NCI-H2107 treated with DMSO at 0.1 percent for 48 hours (cell line): ENCODE results near the gene ISLR.

Experiments used
- DNase-seq: peaks from one replicate; lab custom pipeline; 2025; ENCODE audit not compliant: unreplicated experiment; lab: John Stamatoyannopoulos, UW

The ISLR gene

DNA sequence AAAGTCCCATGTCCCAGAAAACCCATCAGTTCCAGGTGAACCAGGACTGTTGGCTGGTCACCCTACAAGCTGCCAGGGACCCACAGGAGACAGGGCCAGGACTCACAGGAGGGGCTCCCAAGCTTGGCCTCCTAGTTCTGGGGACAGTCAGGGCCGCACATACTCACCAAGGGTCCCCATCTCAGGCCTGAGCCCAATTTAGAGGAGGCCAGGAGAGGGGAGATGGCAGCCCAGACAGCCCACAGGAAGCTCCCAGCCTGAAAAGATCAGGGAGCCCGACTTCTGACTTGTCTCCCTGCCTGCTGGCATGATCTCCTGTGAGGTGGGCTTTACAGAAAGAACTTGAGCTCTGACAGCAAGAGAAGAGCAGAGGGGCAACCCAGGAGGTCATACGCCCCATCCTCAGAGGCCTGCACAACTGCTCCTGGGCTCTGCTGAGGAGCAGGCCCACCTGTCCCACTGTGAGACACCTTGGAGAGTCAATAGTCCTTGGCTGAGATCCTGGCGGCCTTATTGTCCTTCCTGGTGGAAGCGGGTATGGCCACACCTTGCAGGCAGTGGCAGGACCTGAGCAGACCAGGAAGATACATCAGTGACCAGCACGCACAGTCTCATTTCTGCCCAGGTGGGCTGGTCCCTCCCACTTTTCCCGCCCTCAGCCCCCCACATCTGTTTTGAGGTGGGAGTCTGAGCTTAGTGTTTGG lies 2.5 kb upstream of the ISLR start:
- no peak for DNase-seq

DNA sequence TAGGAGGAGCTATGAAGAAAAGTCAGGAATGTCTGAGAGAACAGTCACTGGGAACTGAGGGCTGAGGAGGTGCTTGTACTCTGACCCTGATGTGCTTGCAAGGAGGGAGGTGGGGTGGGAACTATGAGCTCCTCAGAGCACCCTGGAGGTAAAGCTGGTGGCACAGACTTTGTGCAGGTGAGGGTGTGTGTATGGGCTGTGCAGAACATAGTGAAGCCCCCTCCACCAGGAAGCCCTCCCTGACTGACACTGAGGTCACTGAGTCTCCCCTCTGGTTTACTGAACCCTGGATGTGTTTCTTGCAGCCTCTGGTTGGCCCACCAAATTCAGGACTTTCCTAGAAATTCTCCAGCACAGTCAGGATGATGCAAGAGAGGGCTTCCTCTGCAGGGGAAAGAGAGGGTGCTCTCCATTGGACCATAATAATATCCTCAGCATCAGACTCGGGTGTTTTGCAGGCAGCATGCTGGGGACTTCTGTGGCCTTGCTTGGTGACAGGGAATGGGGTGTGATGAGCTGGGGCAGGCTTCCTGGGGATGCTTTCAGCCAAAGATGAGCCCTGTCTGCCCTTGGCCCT lies 1.5 kb upstream of the ISLR start:
- DNase-seq = no peak

DNA sequence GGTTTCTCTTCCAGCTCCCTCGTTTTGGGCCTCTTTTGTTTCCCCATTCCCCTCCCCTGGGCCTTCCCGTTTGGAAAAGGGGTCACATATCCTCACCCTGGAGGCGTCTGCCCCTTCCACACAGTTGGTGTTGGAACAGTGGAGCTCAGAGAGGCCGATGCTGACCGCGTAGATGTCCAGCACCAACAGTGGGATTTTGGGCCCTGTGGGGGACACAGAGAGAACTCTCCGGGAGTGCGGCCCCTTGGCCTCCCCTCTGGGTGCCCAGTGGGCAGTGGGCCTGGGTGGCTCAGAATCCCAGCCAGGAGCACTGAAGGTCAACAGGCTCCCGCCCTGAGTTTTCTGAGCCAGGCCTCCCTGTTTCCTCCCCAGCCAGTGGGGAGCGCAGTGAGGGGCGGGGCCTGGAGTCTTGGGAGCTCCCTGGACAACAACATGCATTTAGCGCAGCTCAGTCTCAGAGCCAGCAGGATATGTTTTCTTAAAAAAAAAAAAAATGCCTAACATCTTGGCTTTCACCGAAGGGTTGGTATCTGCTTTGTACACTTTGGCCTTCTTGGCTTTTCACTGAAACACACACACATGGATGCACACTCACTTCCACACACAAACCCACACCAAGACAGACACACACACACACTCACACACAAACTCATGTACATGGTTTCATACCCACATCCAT lies 670 bp upstream of the ISLR start:
- no peak for DNase-seq

DNA sequence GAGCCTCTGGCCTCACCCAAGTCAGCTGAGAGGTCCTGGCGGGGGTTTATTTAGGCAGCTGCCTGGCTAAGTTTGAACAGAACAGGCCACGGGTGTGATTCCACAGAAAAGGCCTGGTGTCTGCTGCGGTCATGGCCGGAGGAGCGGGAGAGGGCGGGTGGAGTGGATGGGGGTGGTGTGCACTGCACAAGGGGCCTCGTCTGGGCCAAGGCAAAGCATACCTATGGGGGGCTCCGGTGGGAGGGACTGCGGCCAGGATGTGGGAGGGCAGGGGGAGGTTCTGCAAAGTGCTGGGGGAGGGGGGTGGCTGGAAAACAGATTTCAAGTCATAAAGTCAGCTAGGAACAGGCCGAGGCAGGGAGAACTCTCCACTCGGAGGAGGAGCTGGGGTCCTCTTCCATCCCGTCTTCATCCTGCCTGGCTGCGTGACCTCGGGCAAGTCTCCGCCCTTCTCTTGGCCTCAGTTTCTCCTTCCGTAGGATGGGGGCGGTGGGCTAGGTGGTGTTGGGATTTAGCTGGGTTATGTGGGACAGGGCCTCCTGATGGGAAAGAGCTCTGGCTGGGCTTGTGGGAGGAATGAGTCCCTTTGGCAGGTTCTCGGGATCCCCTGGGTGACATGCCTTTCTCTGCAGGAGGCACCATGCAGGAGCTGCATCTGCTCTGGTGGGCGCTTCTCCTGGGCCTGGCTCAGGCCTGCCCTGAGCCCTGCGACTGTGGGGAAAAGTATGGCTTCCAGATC lies 878 bp downstream of the ISLR start:
- no peak for DNase-seq

DNA sequence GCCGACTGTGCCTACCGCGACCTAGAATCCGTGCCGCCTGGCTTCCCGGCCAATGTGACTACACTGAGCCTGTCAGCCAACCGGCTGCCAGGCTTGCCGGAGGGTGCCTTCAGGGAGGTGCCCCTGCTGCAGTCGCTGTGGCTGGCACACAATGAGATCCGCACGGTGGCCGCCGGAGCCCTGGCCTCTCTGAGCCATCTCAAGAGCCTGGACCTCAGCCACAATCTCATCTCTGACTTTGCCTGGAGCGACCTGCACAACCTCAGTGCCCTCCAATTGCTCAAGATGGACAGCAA lies 1.4 kb downstream of the ISLR start:
- no peak for DNase-seq

DNA sequence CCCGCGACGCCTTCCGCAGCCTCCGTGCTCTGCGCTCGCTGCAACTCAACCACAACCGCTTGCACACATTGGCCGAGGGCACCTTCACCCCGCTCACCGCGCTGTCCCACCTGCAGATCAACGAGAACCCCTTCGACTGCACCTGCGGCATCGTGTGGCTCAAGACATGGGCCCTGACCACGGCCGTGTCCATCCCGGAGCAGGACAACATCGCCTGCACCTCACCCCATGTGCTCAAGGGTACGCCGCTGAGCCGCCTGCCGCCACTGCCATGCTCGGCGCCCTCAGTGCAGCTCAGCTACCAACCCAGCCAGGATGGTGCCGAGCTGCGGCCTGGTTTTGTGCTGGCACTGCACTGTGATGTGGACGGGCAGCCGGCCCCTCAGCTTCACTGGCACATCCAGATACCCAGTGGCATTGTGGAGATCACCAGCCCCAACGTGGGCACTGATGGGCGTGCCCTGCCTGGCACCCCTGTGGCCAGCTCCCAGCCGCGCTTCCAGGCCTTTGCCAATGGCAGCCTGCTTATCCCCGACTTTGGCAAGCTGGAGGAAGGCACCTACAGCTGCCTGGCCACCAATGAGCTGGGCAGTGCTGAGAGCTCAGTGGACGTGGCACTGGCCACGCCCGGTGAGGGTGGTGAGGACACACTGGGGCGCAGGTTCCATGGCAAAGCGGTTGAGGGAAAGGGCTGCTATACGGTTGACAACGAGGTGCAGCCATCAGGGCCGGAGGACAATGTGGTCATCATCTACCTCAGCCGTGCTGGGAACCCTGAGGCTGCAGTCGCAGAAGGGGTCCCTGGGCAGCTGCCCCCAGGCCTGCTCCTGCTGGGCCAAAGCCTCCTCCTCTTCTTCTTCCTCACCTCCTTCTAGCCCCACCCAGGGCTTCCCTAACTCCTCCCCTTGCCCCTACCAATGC lies 2.0 kb downstream of the ISLR start:
- DNase-seq = no peak

DNA sequence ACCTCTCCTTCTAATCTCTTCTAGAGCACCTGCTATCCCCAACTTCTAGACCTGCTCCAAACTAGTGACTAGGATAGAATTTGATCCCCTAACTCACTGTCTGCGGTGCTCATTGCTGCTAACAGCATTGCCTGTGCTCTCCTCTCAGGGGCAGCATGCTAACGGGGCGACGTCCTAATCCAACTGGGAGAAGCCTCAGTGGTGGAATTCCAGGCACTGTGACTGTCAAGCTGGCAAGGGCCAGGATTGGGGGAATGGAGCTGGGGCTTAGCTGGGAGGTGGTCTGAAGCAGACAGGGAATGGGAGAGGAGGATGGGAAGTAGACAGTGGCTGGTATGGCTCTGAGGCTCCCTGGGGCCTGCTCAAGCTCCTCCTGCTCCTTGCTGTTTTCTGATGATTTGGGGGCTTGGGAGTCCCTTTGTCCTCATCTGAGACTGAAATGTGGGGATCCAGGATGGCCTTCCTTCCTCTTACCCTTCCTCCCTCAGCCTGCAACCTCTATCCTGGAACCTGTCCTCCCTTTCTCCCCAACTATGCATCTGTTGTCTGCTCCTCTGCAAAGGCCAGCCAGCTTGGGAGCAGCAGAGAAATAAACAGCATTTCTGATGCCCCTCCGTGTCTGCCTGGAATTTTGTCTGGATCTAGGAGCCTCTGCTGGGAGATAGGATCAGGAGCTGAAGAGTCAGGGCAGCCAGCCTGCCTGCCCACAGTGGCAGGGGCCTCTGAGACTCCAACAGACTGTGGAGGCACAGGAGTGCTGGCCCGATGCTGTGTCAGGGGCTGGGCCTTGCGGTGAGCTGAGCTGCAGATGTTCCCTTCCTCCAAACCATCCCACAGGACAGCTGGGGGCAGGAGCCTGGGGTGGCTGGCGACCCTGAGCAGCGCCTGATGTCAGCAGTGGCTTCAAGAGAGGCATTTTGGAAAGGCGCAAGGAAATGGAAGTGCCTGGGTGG lies 3.0 kb downstream of the ISLR start:
- DNase-seq = no peak

DNA sequence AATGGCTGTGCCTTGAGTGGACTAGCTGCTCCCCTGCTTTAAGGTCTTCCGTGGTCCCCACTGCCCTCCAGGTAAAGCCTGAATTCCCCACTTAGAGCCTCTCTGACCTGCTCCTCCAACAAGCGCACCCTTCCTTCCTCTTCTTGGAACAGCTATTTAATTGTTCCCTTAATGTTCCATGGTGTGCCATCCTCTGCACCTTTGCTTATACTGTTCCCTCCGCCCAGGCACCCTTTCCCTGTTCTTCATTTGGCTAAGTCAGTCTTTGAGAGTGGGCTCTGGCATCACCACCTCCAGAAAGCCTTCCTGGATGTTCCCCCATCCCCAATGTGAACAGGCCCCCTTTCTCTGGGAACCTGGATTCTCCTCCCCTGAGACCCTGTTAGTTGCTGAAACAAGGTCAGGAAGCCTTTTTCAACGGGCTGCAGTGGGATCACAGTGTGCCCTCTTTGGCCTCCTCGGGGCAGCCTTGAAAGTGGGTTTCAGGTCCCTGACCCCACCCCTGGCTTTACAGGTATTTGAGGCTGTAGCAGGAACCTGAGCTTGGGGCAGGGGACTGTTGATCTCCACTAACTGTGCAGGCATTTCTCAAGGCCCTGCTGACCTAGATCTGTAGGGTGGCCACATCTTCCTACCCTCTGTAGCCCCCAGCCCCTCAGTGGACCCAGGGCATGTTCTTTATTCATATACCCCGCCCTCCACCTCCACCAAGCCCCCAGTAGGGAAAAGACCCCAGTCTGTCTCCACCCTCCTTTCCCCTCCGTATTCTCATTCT lies 5.0 kb downstream of the ISLR start:
- DNase-seq = no peak

DNA sequence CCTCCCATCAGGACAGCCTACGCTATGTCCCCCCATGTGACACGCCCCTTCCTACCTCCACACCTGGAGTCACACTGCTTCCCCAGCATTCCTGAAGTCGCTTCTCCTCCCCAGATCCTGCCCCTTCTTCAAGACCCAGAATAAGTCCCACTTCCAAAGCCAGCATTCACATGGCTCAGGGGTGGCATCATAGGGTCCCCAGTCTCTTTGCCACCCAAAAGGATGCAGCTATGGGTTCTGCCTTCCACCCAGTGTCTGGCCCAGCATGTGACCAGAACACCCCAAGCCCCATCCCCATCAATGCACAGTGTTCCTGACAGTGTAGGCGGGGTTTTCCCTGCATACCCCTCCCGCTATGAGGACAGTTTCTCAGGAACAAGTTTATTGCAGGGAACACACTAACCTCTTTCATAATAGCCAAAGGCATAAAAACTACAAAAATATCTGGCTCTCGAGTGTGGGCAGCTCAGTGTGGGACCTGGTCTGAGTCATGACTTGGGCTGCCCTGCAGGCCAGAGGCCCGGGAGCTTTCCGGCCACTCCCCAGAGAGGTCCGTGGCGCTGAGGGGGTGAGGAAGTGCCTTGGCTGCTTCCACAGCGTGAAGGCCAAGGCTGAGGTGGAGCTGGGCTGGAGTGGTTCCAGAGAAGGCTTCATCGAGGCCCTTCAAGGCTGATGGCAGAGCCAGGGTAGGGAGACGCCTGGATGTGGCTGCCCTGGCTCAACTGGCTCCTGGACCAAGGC lies 5.8 kb downstream of the ISLR start:
- DNase-seq = no peak

DNA sequence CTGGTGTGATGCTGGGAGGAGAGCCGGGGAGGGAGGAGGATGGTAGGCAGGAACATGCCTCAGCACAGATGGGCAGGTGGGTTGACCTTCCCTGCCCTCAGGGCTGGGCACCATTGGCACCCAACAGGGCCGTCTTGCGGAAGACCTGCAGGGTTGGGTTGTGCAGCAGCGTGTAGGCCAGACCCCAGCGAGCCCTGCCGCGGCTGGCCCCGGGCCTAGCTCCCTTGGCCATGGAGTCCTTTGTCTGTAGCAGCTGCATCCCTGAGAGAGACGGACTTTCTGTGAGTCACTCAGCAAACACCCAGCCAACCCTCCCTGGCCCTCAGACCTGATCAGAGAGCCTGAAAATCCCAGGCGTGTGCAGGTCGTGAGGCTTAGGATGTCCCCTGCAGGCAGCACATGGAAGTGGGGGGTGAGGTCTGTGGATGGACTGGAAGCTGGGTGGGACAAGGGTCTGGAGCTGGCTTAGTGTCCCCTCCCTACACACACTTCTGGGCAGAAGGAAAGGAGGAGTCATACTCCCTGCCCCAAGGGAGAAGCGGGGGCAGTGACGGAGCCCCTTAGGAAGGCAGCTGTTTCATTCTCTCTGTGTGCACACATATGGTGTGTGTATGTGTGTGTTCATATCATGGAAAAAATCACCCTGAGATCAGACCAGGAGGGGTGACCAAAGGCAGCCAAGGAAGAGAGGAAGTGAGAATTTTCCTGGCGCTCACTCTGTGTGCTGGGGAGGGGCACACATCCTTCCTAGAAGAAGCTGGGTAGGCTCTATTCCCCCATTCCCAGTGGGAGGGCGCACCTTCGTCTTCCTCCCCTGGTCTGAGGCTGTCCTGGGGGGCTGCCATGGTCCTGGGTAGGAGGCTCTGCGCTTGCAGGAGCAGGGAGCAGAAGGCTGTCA lies 6.7 kb downstream of the ISLR start:
- DNase-seq = no peak

DNA sequence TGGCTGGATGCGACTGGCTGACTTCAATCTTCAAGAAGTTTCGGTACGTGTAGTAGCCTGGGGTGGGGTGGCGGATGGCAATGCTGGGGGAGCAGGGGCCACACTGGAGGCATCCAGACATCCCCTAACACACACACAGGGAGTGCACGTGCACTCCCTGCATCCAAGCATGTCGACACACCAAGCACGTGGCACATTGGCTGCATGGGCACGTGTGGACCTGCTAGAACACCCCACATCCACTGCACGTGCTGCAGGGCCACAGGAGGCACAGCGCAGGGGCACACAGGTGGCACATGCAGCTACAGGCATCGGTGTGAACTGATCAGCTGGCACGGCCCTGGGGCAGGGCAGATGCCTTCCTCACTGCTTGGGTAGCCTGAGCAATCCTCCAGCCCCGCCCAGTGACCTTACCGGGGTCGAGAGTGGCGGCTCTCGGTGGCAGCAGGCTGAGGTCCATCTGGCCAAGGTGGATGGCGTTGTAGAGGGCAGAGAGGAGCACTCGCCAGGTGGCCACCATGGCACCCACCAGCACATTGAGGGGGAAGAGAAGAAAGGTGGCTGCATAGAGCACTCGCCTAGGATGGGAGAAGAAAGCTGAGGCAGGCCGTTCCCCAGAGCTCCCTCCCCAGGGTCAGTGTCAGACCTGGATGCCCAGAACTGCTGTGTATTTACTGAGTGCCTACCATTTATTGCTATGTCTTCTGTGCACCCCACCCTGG lies 7.5 kb downstream of the ISLR start:
- DNase-seq = no peak

DNA sequence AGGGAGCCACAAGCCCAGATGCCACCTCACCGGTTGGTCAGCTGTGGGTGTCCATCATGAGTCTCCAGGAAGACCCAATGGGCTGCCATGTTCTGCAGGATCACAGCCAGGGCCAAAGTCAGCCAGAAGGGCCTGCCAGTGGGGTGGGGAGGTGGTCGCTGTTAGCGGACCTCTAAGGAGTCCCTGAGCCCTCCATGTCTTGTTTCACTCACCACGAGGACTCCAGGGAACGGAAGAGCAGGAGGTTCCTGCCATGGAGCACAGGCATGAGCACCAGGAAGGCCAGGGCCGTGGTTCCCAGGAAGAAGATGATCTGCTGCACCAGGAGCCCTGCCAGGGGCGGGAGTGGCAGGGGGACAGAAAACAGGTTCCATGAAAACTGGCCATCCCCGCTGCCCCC lies 8.6 kb downstream of the ISLR start:
- no peak for DNase-seq

DNA sequence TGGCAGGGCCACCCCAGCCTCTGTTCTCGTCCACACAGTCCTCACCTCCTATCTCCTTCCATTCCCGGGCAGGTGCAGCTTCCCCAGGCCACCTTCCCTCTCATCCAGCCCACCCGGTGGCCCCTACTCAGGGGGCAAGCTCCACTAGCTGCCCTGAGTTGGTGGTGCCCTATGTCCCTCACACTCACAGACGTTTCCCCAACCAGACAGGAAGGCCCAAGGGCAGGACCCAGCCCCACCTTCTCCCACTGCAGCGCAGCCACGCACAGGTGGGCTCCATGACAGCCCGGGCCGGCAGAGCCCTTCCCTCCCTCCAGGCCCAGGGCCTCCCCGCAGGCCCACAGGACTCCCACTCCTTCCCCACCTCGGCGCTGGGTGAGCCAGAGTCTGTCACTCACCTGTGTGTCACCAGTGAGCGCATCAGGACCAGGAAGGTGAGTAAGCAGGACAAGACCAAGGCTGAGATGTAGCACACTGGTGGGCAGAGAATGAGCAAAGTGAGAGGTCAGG lies 11.1 kb downstream of the ISLR start:
- DNase-seq = no peak

DNA sequence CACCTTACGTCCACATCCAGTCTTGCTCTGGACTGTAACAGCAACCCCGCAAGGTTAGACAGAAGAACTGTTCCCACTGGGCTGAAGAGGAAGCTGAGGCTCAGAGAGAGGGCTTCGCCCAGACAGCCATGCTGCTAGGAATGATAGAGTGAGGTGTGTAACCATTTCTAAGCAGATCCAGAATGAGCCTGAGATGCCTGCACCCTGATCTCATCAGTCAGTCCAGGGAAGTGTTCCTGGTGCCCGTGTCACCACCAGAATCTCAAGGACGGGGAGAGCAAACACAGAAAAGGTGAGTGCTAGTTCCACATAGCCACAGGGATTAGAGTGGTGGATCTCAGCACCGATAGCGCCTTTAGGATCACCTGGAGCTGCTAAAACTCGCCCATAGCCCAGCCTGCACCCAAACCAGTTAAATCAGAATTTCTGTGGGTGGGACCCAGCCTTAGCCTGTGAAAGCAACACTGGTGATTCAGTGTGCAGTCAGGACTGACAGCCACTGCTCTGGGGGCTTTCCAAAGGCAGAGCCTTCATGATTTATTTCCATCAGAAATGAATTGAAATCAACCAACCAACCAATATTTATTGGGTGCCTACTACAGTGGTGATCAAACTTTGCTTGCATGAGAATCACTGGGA lies 12.3 kb downstream of the ISLR start:
- no peak for DNase-seq

DNA sequence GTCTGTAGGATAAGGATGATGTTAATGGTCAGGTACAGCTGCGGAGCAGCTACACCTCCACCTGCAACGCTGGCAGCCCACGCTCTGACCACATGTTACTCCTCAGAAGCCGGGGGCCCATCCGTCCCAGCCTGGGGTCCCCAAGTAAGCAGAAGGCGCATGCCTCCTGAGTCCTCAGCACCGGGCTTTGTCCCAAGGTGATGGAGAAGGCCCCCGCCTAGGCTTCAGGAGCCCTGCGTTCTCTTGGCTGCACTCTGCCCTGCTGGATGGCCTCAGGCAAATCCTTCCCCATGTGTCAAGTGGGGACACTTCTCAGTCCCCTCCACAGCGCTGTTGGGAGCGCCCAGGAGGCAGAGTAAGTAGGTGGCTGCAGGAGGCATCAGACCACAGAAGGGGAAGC lies 14.7 kb downstream of the ISLR start:
- DNase-seq = no peak

DNA sequence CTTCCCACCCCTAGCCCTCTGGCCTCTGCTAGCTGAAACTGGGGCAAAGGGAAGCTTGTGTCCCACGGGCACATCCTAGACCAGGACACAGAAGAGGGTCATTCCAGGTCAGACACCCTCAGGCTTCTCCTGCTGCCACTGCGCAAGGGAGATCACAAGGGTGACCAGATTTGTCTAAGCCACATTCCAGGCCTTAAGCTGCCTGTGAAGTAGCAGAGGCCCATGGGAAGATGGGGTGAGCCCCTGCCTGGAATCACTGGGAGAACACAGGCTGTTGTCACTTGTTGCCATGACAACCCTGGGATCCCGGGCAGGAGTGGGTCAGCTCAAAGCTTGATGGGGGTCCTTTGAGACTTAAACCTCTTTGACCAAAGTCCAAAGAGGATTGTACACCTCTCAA lies 18.3 kb downstream of the ISLR start:
- no peak for DNase-seq
